Uterus (tissue), 2 donors: ENCODE measurements around the gene HSH2D.

Experiments used
- POLR2A ChIP-seq, 2 donors: fragments of 450-650 bp; IDR thresholded peaks; one replicate each; pipeline ENCODE4 v1.6.1; 2016; ENCODE audit warnings: antibody characterized with exemption in 2 of 2, mild to moderate bottlenecking in 1 of 2, moderate library complexity in 1 of 2
- TF ChIP-seq, protein P1 (sequence below), 4 experiments: fragments of 200-600 bp in 2 of 4; fragments of 450-650 bp in 2 of 4; sonication (generic) in 2 of 4; IDR thresholded peaks; one replicate each; pipeline ENCODE4 v1.5.1; 2016 to 2019; ENCODE audit warnings: antibody characterized with exemption in 4 of 4, mild to moderate bottlenecking in 2 of 4, moderate library complexity in 1 of 4

DNA sequence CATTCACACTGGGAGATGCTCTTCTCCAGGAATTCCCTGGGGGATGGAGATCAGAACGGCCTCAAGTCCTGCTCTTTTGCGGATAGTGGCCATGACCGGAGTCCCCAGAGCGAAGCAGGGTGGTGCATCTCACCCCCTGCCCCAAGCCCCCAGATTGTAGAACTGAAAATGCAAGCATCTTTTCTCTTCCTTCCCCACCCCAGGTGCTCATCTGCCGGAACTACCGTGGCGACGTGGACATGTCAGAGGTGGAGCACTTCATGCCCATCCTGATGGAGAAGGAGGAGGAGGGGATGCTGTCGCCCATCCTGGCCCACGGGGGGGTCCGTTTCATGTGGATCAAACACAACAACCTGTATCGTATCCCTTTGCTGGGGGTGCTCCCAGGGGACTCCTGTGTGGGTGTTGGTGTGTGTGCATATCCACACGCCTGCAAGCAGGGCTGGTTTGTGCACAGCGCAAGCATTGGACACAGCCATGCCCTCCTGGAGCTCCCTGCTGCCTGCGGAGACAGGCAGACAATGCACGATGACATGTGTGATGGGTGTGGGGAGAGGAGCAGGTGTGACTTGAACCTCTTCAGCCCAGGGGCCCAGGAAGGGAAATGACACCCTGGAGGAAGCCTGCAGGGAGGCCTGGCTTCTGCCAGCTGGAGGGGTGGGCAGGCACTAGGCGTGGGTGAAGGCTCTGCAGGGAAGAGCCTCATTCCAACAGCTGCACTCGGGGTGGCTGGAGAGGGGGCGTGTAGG, 59.9 kb downstream of the HSH2D start:
- TF ChIP-seq, protein P1, sequence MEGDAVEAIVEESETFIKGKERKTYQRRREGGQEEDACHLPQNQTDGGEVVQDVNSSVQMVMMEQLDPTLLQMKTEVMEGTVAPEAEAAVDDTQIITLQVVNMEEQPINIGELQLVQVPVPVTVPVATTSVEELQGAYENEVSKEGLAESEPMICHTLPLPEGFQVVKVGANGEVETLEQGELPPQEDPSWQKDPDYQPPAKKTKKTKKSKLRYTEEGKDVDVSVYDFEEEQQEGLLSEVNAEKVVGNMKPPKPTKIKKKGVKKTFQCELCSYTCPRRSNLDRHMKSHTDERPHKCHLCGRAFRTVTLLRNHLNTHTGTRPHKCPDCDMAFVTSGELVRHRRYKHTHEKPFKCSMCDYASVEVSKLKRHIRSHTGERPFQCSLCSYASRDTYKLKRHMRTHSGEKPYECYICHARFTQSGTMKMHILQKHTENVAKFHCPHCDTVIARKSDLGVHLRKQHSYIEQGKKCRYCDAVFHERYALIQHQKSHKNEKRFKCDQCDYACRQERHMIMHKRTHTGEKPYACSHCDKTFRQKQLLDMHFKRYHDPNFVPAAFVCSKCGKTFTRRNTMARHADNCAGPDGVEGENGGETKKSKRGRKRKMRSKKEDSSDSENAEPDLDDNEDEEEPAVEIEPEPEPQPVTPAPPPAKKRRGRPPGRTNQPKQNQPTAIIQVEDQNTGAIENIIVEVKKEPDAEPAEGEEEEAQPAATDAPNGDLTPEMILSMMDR (IDR thresholded peaks at IDR 0.05) = no peak
- TF ChIP-seq POLR2A (IDR thresholded peaks at IDR 0.05) = no peak
